PC-3 (cell line): ENCODE data around the gene SLC9A6. TPM values are rescaled to one million over a fixed set of nuclear protein-coding genes. Genes with fewer than 3 reads are reported as not detected.

ENCODE experiments used
- ATAC-seq: fragments of 200-7000 bp; cut with Tn5 transposase; 2 replicates; pipeline ENCODE4 v1.9.1; 2020; ENCODE audit warnings: mild to moderate bottlenecking, moderate library complexity
- BruUV-seq: library from RNA; stranded (reverse); fragments of 400-500 nt; replicated peaks from 2 replicates; lab custom pipeline; 2021; lab: Mats Ljungman, UMichigan
- CTCF ChIA-PET: fragments of 300-600 bp; sonication (Branson Sonifier 250); formaldehyde crosslinking; loops from one replicate; lab custom pipeline; 2022; ENCODE audit warnings: antibody characterized with exemption; lab: Charles Lee
- POLR2A ChIA-PET: fragments of 300-600 bp; sonication (Branson Sonifier 250); formaldehyde crosslinking; loops from one replicate; lab custom pipeline; 2022; ENCODE audit warnings: antibody characterized with exemption; ENCODE audit not compliant: unreplicated experiment; lab: Charles Lee
- DNase-seq: peaks from one replicate; pipeline ENCODE4 v3.0.0-alpha.2; 2015
- H2AFZ ChIP-seq: fragments of 300-600 bp; sonication (generic); 2 replicates; pipeline ENCODE4 v1.6.0; 2016; ENCODE audit warnings: antibody characterized with exemption, low read length
- H3F3A ChIP-seq: fragments of 300-600 bp; sonication (generic); one replicate; pipeline ENCODE4 v1.6.0; 2017; ENCODE audit warnings: antibody characterized with exemption, low read length, control low read depth, mild to moderate bottlenecking; ENCODE audit not compliant: unreplicated experiment
- H3K27ac ChIP-seq: fragments of 300-600 bp; sonication (generic); 2 replicates; pipeline ENCODE4 v1.5.1; 2016; ENCODE audit warnings: mild to moderate bottlenecking, low read length
- H3K27me3 ChIP-seq: fragments of 300-600 bp; sonication (generic); 2 replicates; pipeline ENCODE4 v1.6.1; 2016; ENCODE audit warnings: low read length, mixed read lengths
- H3K36me3 ChIP-seq: fragments of 300-600 bp; sonication (generic); 2 replicates; pipeline ENCODE4 v1.6.1; 2016; ENCODE audit warnings: low read depth, mixed run types, low read length, mixed read lengths
- H3K4me1 ChIP-seq: fragments of 300-600 bp; sonication (generic); 2 replicates; pipeline ENCODE4 v1.5.1; 2016; ENCODE audit warnings: low read length; ENCODE audit not compliant: insufficient read depth
- H3K4me2 ChIP-seq: fragments of 300-600 bp; sonication (generic); 2 replicates; pipeline ENCODE4 v1.6.0; 2016; ENCODE audit warnings: low read length
- H3K4me3 ChIP-seq: fragments of 300-600 bp; sonication (generic); 2 replicates; pipeline ENCODE4 v1.5.1; 2016; ENCODE audit warnings: mild to moderate bottlenecking, low read length, mixed read lengths
- H3K79me2 ChIP-seq: fragments of 300-600 bp; sonication (generic); 2 replicates; pipeline ENCODE4 v1.6.1; 2017; ENCODE audit warnings: low read length, mixed read lengths
- H3K9ac ChIP-seq: fragments of 300-600 bp; sonication (generic); 2 replicates; pipeline ENCODE4 v1.6.0; 2016; ENCODE audit warnings: mild to moderate bottlenecking, low read length
- H3K9me2 ChIP-seq: fragments of 300-600 bp; sonication (generic); replicated peaks from 2 replicates; pipeline ENCODE4 v1.6.1; 2016; ENCODE audit warnings: mixed run types, low read length, mixed read lengths
- H3K9me3 ChIP-seq: fragments of 300-600 bp; sonication (generic); 2 replicates; pipeline ENCODE4 v1.6.1; 2016; ENCODE audit warnings: low read length, mixed read lengths
- H4K20me1 ChIP-seq: fragments of 300-600 bp; sonication (generic); 2 replicates; pipeline ENCODE4 v1.6.1; 2016; ENCODE audit warnings: low read length, mixed read lengths
- CTCF ChIP-seq: fragments of 300-600 bp; sonication (generic); conservative IDR thresholded peaks from 2 replicates; pipeline ENCODE4 v1.5.1; 2017; ENCODE audit warnings: antibody characterized with exemption, low read depth, mild to moderate bottlenecking, low read length
- EZH2 ChIP-seq: fragments of 300-600 bp; sonication (generic); IDR thresholded peaks from one replicate; pipeline ENCODE4 v1.6.1; 2017; ENCODE audit warnings: antibody characterized with exemption, mild to moderate bottlenecking, low read length; ENCODE audit not compliant: unreplicated experiment
- EZH2phosphoT487 ChIP-seq: fragments of 300-600 bp; sonication (generic); IDR thresholded peaks from 2 replicates; pipeline ENCODE4 v1.6.1; 2018; ENCODE audit warnings: mild to moderate bottlenecking, antibody characterized with exemption, low read length, borderline replicate concordance
- intact Hi-C: fragments of 100-400 bp; cut with micrococcal nuclease; formaldehyde crosslinking; loops from 2 replicates; pipeline ENCODE4 v1.9.0; 2023
- total RNA-seq: library from RNA; depleted of rRNA; stranded (reverse); fragments of >200 nt; gene quantifications from 2 replicates; pipeline ENCODE4 v1.2.3, GENCODE V29; 2014

SLC9A6 gene
- total RNA-seq, 1 experiment from 2014 or later = 14.4 TPM

GRCh38 chrX:135951291-135951690, 33.9 kb upstream of the SLC9A6 start:
- H3K4me1 ChIP-seq = no peaks in the 10 kb centered on the region
- no peak overlapping the region for H3K27ac ChIP-seq
- H3F3A ChIP-seq = no peaks in the 10 kb centered on the region
- no peaks in the 10 kb centered on the region for H3K36me3 ChIP-seq
- no peaks in the 10 kb centered on the region for H3K9me3 ChIP-seq
- DNase-seq (no peak), ATAC-seq (0 out of 2 replicates have a peak, but pooled peaks have one; percentile 31)
- no peaks in the 10 kb centered on the region for H3K79me2 ChIP-seq
- H3K4me2 ChIP-seq = no peak overlapping the region
- TF ChIP-seq EZH2 = no peak
- TF ChIP-seq EZH2phosphoT487 = no peak
- no peak for TF ChIP-seq CTCF
- no peaks in the 10 kb centered on the region for H3K9me2 ChIP-seq
- POLR2A ChIA-PET = no interaction called here
- H4K20me1 ChIP-seq = no peaks in the 10 kb centered on the region
- H3K9ac ChIP-seq = no peak overlapping the region
- BruUV-seq = no TSS peak
- no peak overlapping the region for H2AFZ ChIP-seq
- H3K27me3 ChIP-seq = no peaks in the 10 kb centered on the region
- CTCF ChIA-PET = no interaction called here
- intact Hi-C loops = no loop called here
- no peak overlapping the region for H3K4me3 ChIP-seq

GRCh38 chrX:135973025-135973547, 12.1 kb upstream of the SLC9A6 start:
- peak overlapping the region; percentile 96 for H2AFZ ChIP-seq

More at GRCh38 chrX:135973025-135973547, 12.1 kb upstream of the SLC9A6 start:
- ChIA-PET POLR2A (no interaction called here), CTCF (no interaction called here)
- BruUV-seq = TSS peak; percentile 67
- peak; percentile 49 for ATAC-seq
- H4K20me1 ChIP-seq = peaks cover 4% of the 10 kb centered on the region; the same call in 1 of the 2 replicates
- no peaks in the 10 kb centered on the region for H3K9me3 ChIP-seq
- H3K4me1 ChIP-seq = peaks cover 25% of the 10 kb centered on the region
- H3K9me2 ChIP-seq = no peaks in the 10 kb centered on the region
- no peaks in the 10 kb centered on the region for H3K36me3 ChIP-seq
- peak overlapping the region; percentile 90 for H3K9ac ChIP-seq
- intact Hi-C loops = no loop called here
- peaks cover 26% of the 10 kb centered on the region for H3K79me2 ChIP-seq
- H3K4me2 ChIP-seq = peak overlapping the region; percentile 83
- peaks cover 3% of the 10 kb centered on the region for H3F3A ChIP-seq
- H3K27ac ChIP-seq = peak overlapping the region; percentile 89
- peak; percentile 21 for DNase-seq
- H3K4me3 ChIP-seq = peak overlapping the region; percentile 99
- TF ChIP-seq EZH2phosphoT487 (no peak), CTCF (peak; percentile 41), EZH2 (no peak)
- H3K27me3 ChIP-seq = no peaks in the 10 kb centered on the region
